NCI-H2029 treated with DMSO at 0.1 percent for 48 hours (cell line): ENCODE data around the gene IFNK.
A peak's percentile ranks its signal among the peaks of the same experiment; 100 is the strongest.

Experiments
- DNase-seq: peaks from one replicate; lab custom pipeline; 2025; lab: John Stamatoyannopoulos, UW

The IFNK gene

GRCh38 chr9:27511771-27512170, 12.3 kb upstream of the IFNK start:
- no peak for DNase-seq

GRCh38 chr9:27514551-27514950, 9.5 kb upstream of the IFNK start:
- DNase-seq, result no peak

GRCh38 chr9:27518006-27518405, 6.1 kb upstream of the IFNK start:
- DNase-seq, result no peak

- DNase-seq, result no peak
These were observed 5.3 kb upstream of the IFNK start for GRCh38 chr9:27518809-27519208.

GRCh38 chr9:27519466-27520465, 4.3 kb upstream of the IFNK start:
- no peak for DNase-seq

GRCh38 chr9:27520986-27521385, 3.1 kb upstream of the IFNK start:
- DNase-seq, result no peak

- no peak for DNase-seq
These were observed 949 bp upstream of the IFNK start for GRCh38 chr9:27523141-27523540.

GRCh38 chr9:27527702-27528075, 3.6 kb downstream of the IFNK start:
- DNase-seq, result no peak

GRCh38 chr9:27528076-27528885, 4.2 kb downstream of the IFNK start:
- DNase-seq, result no peak

- DNase-seq, result no peak
These were observed 4.8 kb downstream of the IFNK start for GRCh38 chr9:27528886-27529315.

- peak; percentile 8 for DNase-seq
These were observed 5.5 kb downstream of the IFNK start, which contains the start of gene MOB3B for GRCh38 chr9:27529316-27530278. MOB3B (minus strand) TSS chr9:27529814; CDS start chr9:27455550, 74,264 bp downstream.

- DNase-seq, result no peak
These were observed 7.0 kb downstream of the IFNK start for GRCh38 chr9:27530915-27531755.

- DNase-seq, result no peak
These were observed 8.0 kb downstream of the IFNK start for GRCh38 chr9:27532046-27532445.

- DNase-seq, result no peak
These were observed 9.2 kb downstream of the IFNK start for GRCh38 chr9:27533311-27533710.

GRCh38 chr9:27534131-27534530, 10.0 kb downstream of the IFNK start:
- DNase-seq, result no peak

GRCh38 chr9:27534658-27535209, 10.6 kb downstream of the IFNK start:
- DNase-seq, result no peak

- no peak for DNase-seq
These were observed 11.6 kb downstream of the IFNK start for GRCh38 chr9:27535701-27536118.

GRCh38 chr9:27536168-27536567, 12.1 kb downstream of the IFNK start:
- no peak for DNase-seq

- DNase-seq, result no peak
These were observed 12.9 kb downstream of the IFNK start for GRCh38 chr9:27537027-27537435.

GRCh38 chr9:27537756-27538155, 13.7 kb downstream of the IFNK start:
- DNase-seq, result no peak
